Activated CD8-positive, alpha-beta memory T cell treated with anti-CD3 and anti-CD28 coated beads, Interleukin-2, amount 50 U/mL, for 24 hours (primary cell): Measurements from ENCODE around the gene SRP19.
"Not testable (repeated sequence)": the region's sequence is repeated elsewhere in the genome, so short reads cannot be mapped to it uniquely, and the experiment has no call there.

Source experiments
- DNase-seq: peaks from one replicate; pipeline ENCODE4 v3.0.0-alpha.2; 2020; ENCODE audit errors: extremely low read depth

The SRP19 gene

GRCh38 chr5:112860929-112861637, at the start of gene SRP19:
SRP19 (plus strand) TSS chr5:112861287; CDS start chr5:112861377, 90 bp downstream.
- DNase-seq = peak; percentile 78

DNA sequence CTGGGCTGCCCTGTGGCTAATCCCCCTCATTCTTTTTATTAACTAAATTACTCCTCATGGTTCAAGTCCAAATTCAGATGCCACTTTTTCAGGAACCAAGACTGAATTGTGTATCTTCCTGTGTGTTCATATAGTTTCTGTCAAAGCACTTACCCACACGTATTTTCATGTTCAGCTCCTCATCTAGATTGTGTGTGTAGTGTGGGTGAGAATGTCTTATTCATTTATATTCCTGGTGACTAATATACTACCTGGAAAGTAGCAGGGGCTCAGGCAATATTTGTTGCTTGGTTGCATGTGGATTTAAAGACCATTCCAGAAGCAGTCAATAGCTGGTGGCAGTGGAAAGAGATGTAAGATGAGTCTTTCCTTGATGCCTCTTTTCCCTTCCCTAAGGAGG, 48.5 kb upstream of the SRP19 start:
- no peak for DNase-seq

DNA sequence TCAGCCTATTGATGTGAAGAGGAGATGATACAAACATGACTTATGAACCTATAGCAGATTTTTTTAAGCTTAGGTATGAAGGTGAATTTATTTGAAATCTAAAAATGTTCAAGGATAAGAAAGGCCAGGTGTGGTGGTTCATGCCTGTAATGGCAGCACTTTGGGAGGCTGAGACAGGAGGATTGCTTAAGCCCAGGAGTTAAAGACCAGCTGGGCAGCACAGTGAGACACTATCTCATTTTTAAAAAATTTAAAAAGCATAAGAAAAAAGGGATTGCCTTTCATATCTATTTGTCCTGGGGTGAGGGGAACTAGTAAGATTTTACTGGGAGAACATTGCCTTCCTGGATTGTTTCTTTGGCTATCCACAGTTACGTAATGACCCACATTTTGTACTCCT, 40.8 kb upstream of the SRP19 start:
- DNase-seq = no peak

- DNase-seq = no peak
Measured at GRCh38 chr5:112822456-112822855, 38.6 kb upstream of the SRP19 start.

GRCh38 chr5:112823181-112823580, 37.9 kb upstream of the SRP19 start:
- no peak for DNase-seq

- DNase-seq = no peak
Measured at GRCh38 chr5:112823656-112824055, 37.4 kb upstream of the SRP19 start.

DNA sequence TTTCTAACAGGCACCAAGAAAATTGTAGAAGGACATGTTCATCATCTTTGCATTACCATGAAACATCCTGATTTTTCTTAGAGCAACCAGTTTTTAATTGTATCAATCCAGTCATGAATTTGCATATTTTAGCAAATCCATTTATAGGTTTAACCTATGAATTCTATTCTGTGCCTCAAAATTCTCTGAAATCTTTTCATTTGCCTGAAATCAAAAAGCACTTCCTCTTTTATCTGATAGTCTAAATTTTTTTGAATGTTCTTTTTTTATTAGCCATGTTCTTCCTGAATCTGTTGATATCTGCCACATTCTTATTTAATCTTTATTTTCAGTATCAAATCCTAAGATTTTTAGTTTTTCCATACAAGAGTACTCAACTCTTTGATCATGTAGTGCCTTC, 36.9 kb upstream of the SRP19 start:
- DNase-seq = no peak

DNA sequence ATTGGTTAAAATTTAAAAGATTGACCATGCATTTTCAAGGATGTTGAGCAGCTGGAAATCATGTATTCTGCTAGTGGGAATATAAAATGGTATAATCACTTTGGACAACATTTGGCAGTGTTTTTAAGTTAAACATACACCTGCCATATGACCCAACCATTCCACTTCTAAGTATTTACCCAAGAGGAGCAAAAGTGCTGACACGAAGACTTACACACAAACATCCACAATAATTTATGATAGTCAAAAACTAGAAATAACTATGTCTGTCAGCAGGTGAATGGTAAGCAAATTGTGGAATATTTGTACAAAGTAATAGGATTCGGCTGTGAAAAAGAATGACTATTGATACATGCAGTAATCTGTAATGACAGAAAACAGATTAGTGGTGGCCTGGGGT, 30.7 kb upstream of the SRP19 start:
- DNase-seq = no peak

- no peak for DNase-seq
Measured at GRCh38 chr5:112833971-112834370, 27.1 kb upstream of the SRP19 start.

- no peak for DNase-seq
Measured at GRCh38 chr5:112844489-112844888, 16.6 kb upstream of the SRP19 start.

GRCh38 chr5:112846556-112846955, 14.5 kb upstream of the SRP19 start:
- no peak for DNase-seq

GRCh38 chr5:112847306-112847705, 13.8 kb upstream of the SRP19 start:
- DNase-seq = no peak

DNA sequence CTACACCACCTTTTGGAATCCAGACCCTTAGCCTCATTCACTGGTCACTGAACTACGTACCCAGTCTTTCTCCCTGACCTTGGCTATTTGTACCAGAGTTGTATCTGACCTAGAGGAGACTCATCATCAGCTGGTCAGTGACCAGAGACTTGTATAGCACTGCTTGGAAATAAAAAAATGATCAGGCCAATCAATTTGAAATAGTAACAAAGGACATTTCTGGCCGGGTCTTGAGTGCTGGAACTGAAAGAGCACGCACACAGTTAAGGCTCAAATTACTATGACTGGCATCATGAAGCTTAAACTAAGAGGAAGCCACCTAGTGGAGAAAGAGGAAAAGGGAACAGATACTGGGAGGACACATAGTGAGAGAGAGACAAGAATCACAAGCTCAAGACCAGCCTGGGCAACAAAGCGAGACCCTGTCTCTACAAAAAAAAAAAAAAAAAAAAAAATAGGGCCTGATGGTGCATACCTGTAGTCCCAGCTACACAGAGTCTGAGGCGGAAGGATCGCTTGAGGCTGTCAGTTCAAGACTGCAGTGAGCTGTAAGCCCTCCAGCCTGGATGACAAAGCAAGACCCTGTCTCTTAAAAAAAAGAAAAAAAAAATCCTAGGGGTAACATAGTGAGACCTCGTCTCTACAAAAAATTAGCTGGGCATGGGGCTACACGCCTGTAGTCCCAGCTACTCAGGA, 12.8 kb upstream of the SRP19 start:
- no peak for DNase-seq

- DNase-seq = no peak
Measured at GRCh38 chr5:112849912-112850311, 11.2 kb upstream of the SRP19 start.

DNA sequence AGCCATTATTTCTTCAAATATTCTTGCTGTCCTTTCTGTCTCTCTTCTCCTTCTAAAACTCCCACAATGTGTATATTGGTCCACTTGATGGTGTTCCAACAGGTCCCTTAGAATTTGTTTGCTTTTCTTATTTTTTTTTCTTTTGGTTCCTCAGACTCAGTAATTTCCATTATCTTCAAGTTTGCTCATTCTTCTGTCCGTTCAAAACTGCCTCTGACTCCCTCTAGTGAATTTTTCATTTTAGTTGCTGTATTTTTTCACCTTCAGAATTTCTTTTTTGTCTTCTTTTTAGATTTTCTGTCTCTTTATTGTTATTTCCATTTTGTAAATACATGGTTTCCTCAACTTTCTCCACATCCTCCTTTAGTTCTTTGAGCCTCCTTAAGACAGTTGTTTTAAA, 6.4 kb upstream of the SRP19 start:
- no peak for DNase-seq

DNA sequence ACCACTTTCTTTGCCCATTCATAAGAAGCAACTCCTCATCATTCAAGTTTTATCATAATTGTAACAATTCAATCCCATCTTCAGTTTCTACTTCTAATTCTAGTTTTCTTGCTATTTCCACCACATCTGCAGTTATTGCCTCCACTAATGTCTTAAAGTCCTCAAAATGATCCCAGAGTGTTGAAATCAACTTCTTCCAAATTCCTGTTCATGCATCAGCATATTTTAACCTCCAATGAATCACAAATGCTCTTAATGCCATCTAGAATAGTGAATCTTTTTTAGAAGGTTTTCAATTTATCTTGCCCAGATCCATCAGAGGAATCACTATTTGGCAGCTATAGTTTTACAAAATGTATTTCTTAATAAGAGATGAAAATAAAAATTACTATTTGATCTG, 3.2 kb upstream of the SRP19 start:
- no peak for DNase-seq

DNA sequence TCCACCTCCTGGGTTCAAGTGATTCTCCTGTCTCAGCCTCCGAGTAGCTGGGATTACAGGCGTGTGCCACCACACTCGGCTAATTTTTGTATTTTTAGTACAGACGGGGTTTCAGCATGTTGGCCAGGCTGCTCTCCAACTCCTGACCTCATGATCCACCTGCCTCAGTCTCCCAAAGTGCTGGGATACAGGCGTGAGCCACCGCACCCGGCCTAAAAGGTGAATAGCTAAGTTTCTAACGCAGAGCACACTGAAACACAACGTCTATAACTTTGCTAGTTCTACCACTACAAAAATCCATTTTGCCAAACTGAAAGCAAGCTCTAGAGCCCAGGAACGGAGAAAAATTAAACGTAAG, 537 bp upstream of the SRP19 start:
- DNase-seq = not testable (repeated sequence)

- no peak for DNase-seq
Measured at GRCh38 chr5:112861638-112861985, 525 bp downstream of the SRP19 start.

DNA sequence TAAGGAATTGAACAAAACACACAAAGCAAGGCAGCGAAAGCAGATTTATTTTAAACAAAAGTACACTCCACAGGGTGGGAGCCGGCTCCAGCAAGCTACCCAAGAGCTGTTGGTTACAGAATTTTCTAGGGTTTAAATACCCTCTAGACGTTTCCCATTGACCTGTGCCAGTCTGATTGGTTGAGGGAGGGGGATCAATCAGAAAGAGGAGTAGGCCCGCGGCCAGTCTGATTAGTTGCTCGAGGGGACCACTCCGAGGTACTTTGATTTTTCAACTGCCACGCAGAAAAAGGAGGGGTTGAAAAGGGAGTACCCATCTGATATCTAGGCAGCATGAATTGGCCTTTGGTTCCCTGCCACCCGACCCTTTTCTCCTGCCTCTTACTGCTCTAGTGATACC, 998 bp downstream of the SRP19 start:
- no peak for DNase-seq

DNA sequence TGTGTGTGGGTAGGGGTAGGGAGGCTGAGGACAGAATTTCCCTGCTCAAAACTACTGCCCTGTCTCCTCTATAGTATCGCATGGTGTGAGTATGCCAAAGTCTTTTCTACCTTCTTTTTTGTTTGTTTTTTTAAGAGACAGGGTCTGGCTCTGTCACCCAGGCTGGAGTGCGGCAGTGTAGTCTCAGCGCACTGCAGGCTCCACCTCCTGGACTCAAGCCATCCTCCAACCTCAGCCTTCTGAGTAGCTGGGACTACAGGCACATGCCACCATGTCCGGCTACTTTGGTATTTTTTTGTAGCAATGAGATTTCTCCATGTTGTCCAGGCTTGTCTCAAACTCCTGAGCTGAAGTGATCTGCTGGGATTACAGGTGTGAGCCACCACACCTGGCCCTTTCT, 2.5 kb downstream of the SRP19 start:
- DNase-seq = no peak

- DNase-seq = no peak
Measured at GRCh38 chr5:112865128-112865527, 4.0 kb downstream of the SRP19 start.

- no peak for DNase-seq
Measured at GRCh38 chr5:112866739-112867138, 5.7 kb downstream of the SRP19 start.

DNA sequence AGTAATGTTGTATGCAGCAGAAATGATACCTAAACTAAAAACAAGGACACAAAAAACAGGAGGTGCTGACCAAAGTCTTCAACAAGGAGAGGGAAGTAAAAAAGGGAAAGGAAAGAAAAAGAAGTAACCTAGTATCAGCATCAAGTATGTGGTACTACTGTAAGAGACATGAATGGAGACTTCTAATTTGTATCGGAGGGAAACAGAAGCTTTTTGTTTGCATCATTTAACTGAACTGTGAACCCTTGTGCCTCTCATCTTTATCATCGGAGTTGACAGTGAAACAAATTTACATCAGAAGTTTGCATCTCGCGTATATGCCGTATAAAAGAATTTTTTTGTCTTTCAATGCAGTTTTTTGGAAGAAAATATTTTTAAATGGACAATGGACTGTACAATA, 6.3 kb downstream of the SRP19 start:
- DNase-seq = no peak

DNA sequence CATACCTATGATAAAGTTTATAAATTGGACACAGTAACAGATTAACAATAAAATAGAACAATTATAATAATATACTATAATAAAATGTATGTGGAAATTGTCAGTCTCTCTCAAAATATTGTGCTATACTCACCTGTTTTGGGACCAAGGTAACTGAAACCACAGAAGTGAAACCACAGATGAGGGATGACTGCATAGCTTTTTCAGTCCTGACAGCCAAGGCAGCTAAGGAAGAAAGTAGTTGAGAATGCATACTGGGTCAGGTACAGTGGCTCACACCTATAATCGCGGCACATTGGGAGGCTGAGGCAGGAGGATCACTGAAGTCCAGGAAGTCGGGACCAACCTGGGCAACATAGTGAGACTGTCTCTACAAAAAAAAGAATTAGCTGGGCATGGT, 8.9 kb downstream of the SRP19 start:
- no peak for DNase-seq
